SU-DHL-6 (cell line): ENCODE data around the gene CRADD.

ENCODE experiments used
- H2AFZ ChIP-seq: fragments of 200-600 bp; sonication (generic); 2 replicates; pipeline ENCODE4 v1.6.1; 2014; ENCODE audit warnings: low read depth, mild to moderate bottlenecking, moderate library complexity, mixed read lengths, antibody characterized with exemption, low read length; ENCODE audit not compliant: severe bottlenecking
- H3F3A ChIP-seq: fragments of 200-600 bp; shearing (Covaris generic); 2 replicates; pipeline ENCODE4 v1.6.0; 2016; ENCODE audit warnings: antibody characterized with exemption, mild to moderate bottlenecking; ENCODE audit not compliant: insufficient read depth
- H3K27ac ChIP-seq: fragments of 200-600 bp; sonication (generic); 2 replicates; pipeline ENCODE4 v1.5.1; 2016; ENCODE audit warnings: low read depth, mild to moderate bottlenecking, low read length, moderate library complexity, mixed read lengths
- H3K27me3 ChIP-seq: fragments of 200-600 bp; sonication (generic), shearing (Covaris generic); 2 replicates; pipeline ENCODE4 v1.6.0; 2014; ENCODE audit warnings: mild to moderate bottlenecking, low read length
- H3K36me3 ChIP-seq: fragments of 200-600 bp; sonication (generic); 2 replicates; pipeline ENCODE4 v1.6.1; 2014; ENCODE audit warnings: mild to moderate bottlenecking, low read length, mixed read lengths
- H3K4me2 ChIP-seq: fragments of 300-600, 200-600 bp; shearing (Covaris generic), sonication (generic); 2 replicates; pipeline ENCODE4 v1.6.0; 2014; ENCODE audit warnings: low read length, low read depth, mild to moderate bottlenecking; ENCODE audit not compliant: poor library complexity, severe bottlenecking
- H3K4me3 ChIP-seq: fragments of 200-600 bp; sonication (generic); 2 replicates; pipeline ENCODE4 v1.5.1; 2014; ENCODE audit warnings: antibody characterized with exemption, low read length, mild to moderate bottlenecking, mixed read lengths; ENCODE audit not compliant: insufficient read depth, poor library complexity, severe bottlenecking
- H3K79me2 ChIP-seq: fragments of 200-600 bp; sonication (generic); 2 replicates; pipeline ENCODE4 v1.6.1; 2014; ENCODE audit warnings: mild to moderate bottlenecking, low read length, moderate library complexity; ENCODE audit not compliant: insufficient read depth
- H3K9ac ChIP-seq: fragments of 200-600 bp; sonication (generic); 2 replicates; pipeline ENCODE4 v1.7.0; 2014; ENCODE audit warnings: mild to moderate bottlenecking, low read length
- H3K9me2 ChIP-seq: fragments of 200-600 bp; sonication (generic); replicated peaks from 2 replicates; pipeline ENCODE4 v1.6.1; 2014; ENCODE audit warnings: low read length; ENCODE audit not compliant: insufficient read depth
- H3K9me3 ChIP-seq: fragments of 200-600 bp; sonication (generic); 2 replicates; pipeline ENCODE4 v1.6.1; 2014; ENCODE audit warnings: low read length, mixed read lengths; ENCODE audit not compliant: insufficient read depth
- H4K20me1 ChIP-seq: fragments of 200-600 bp; sonication (generic); 2 replicates; pipeline ENCODE4 v1.6.1; 2014; ENCODE audit warnings: low read depth, mild to moderate bottlenecking, antibody characterized with exemption, low read length, moderate library complexity, mixed read lengths
- EZH2phosphoT487 ChIP-seq: fragments of 200-600 bp; sonication (generic), shearing (Covaris generic); conservative IDR thresholded peaks from 2 replicates; pipeline ENCODE4 v1.6.1; 2018; ENCODE audit warnings: mild to moderate bottlenecking, antibody characterized with exemption, low read length, moderate library complexity, mixed read lengths
- TF ChIP-seq, protein P1 (sequence below): fragments of 200-600 bp; sonication (generic); IDR thresholded peaks from one replicate; pipeline ENCODE4 v1.5.1; 2017; ENCODE audit warnings: antibody characterized with exemption, mild to moderate bottlenecking, low read length, moderate library complexity; ENCODE audit not compliant: insufficient read depth, poor library complexity, severe bottlenecking

CRADD gene

GRCh38 chr12:93759512-93760081, 82.4 kb downstream of the CRADD start:
- no peak overlapping the region for H3K4me3 ChIP-seq
- H3K27ac ChIP-seq: no peak overlapping the region
- H3K9ac ChIP-seq: no peak overlapping the region
- no peak for TF ChIP-seq EZH2phosphoT487
- TF ChIP-seq, protein P1, sequence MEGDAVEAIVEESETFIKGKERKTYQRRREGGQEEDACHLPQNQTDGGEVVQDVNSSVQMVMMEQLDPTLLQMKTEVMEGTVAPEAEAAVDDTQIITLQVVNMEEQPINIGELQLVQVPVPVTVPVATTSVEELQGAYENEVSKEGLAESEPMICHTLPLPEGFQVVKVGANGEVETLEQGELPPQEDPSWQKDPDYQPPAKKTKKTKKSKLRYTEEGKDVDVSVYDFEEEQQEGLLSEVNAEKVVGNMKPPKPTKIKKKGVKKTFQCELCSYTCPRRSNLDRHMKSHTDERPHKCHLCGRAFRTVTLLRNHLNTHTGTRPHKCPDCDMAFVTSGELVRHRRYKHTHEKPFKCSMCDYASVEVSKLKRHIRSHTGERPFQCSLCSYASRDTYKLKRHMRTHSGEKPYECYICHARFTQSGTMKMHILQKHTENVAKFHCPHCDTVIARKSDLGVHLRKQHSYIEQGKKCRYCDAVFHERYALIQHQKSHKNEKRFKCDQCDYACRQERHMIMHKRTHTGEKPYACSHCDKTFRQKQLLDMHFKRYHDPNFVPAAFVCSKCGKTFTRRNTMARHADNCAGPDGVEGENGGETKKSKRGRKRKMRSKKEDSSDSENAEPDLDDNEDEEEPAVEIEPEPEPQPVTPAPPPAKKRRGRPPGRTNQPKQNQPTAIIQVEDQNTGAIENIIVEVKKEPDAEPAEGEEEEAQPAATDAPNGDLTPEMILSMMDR: no peak
- H3K36me3 ChIP-seq: no peaks in the 10 kb centered on the region
- H3K79me2 ChIP-seq: no peaks in the 10 kb centered on the region
- H3K27me3 ChIP-seq: no peaks in the 10 kb centered on the region
- H4K20me1 ChIP-seq: no peaks in the 10 kb centered on the region
- no peaks in the 10 kb centered on the region for H3K9me2 ChIP-seq
- H3K4me2 ChIP-seq: no peak overlapping the region
- H3K9me3 ChIP-seq: no peaks in the 10 kb centered on the region
- no peaks in the 10 kb centered on the region for H3F3A ChIP-seq
- H2AFZ ChIP-seq: no peak overlapping the region

DNA sequence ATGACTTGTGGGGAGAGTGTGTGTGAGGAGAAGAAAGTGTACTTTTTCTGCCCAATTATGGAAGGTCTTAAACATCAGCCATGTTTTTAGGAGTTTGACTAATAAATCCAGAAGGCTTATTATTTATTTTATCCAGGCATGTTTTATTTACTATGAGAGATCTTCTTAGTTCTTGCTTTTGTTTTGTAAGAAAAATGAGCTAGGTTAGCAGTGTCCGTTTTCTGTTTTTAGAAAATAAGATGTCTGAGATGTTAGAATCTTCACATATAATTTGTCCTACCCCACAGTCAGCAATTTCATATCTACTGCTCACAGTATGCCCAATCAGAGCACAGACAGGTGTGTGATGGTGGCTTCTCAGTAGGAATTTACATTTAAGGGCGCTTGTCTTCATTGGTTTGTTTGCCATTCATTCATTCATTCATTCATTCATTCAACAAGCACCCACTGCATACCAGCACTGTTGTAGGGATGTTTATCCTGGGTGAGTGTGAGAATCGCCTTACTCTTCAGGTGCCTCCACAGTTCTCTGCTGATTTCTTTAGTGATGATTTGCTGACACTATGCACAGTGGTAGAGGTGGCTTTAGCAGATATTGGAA, 83.2 kb downstream of the CRADD start:
- Histone ChIP-seq H3K4me2 (no peak overlapping the region), H3K9me3 (no peaks in the 10 kb centered on the region), H3K27ac (no peak overlapping the region), H3K27me3 (no peaks in the 10 kb centered on the region), H3K36me3 (no peaks in the 10 kb centered on the region), H3K4me3 (no peak overlapping the region), H4K20me1 (no peaks in the 10 kb centered on the region), H3K79me2 (no peaks in the 10 kb centered on the region), H3F3A (no peaks in the 10 kb centered on the region), H2AFZ (no peak overlapping the region), H3K9me2 (no peaks in the 10 kb centered on the region), H3K9ac (no peak overlapping the region)
- TF ChIP-seq EZH2phosphoT487: no peak
- TF ChIP-seq, protein P1: no peak

DNA sequence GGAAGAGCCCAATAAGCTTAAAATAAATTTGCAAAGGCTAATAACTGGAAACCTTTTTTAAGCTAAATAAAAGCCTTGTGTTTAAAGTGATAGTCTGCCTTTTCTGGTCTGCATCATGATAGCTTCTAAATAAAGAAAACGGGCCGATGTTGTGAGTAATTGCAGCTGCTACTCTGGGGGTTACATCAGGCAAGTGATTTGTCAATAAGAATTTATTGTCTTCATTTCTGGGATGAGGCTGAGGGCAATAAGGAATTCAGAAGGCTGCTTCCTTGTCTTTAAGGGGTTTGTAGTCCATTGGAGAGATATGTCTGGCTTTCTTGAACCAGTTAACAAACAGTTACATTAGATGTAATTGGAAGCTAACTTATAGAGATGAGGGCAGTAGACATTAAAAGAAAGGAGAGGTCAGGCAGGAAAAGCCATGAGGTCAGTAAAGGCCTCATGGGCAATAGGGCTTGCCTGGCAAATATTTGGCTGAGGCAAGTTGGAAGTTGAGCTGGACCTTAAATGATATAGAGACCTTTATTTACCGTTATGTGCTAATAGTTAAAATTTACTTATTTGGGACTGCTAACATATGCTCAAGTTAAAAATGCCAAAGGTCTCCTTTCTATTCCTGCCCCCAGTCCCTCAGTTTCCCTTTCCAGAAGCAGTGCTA, 85.0 kb downstream of the CRADD start:
- H4K20me1 ChIP-seq: no peaks in the 10 kb centered on the region
- H3K36me3 ChIP-seq: no peaks in the 10 kb centered on the region
- no peak for TF ChIP-seq EZH2phosphoT487
- TF ChIP-seq, protein P1: no peak
- no peaks in the 10 kb centered on the region for H3K79me2 ChIP-seq
- no peak overlapping the region for H3K4me3 ChIP-seq
- no peaks in the 10 kb centered on the region for H3K9me2 ChIP-seq
- no peaks in the 10 kb centered on the region for H3K9me3 ChIP-seq
- H2AFZ ChIP-seq: no peak overlapping the region
- H3K27me3 ChIP-seq: no peaks in the 10 kb centered on the region
- no peaks in the 10 kb centered on the region for H3F3A ChIP-seq
- no peak overlapping the region for H3K9ac ChIP-seq
- no peak overlapping the region for H3K27ac ChIP-seq
- H3K4me2 ChIP-seq: no peak overlapping the region
